ENCODE measurements around the gene RIPOR3. TPM values are rescaled to one million over a fixed set of nuclear protein-coding genes. Genes with fewer than 3 reads are reported as not detected.

Gene RIPOR3
- total and polyA plus RNA-seq, 4 donors: 4.3 to 9.9 (median 7.7) TPM

GRCh38 chr20:50683570-50683969 is 7.8 kb downstream of the RIPOR3 start:
- H3K4me1 ChIP-seq (ENCODE audit: control insufficient read depth in 5 of 5, insufficient read depth in 5 of 5, low read length in 5 of 5): peaks cover 0 to 8% (median 0%) of the 10 kb centered on the region in 5 donors
- no peak overlapping the region for H3K4me3 ChIP-seq
- H3K27ac ChIP-seq (ENCODE audit: low read depth in 1 of 2, low read length in 1 of 2): no peak overlapping the region
- H3K9me3 ChIP-seq (ENCODE audit: control insufficient read depth in 4 of 4, insufficient read depth in 3 of 4, low read length in 3 of 4): no peaks in the 10 kb centered on the region
- no peaks in the 10 kb centered on the region for H3K27me3 ChIP-seq (ENCODE audit: control insufficient read depth in 3 of 3, insufficient read depth in 3 of 3, low read length in 2 of 3)
- 95% methylated on average over 6 of the region's 6 CpGs for WGBS, 2 donors
- DNase-seq: no peak
- no peaks in the 10 kb centered on the region for H3K36me3 ChIP-seq (ENCODE audit: control insufficient read depth in 4 of 4, insufficient read depth in 4 of 4, low read length in 4 of 4)
- ATAC-seq (ENCODE audit: insufficient read depth, low FRiP score): no peak
- TF ChIP-seq CTCF (IDR thresholded peaks at IDR 0.05; ENCODE audit: control extremely low read depth, extremely low read depth): no peak
- no peak overlapping the region for H3K9ac ChIP-seq (ENCODE audit: insufficient read depth in 1 of 2, low read length in 2 of 2)

DNA sequence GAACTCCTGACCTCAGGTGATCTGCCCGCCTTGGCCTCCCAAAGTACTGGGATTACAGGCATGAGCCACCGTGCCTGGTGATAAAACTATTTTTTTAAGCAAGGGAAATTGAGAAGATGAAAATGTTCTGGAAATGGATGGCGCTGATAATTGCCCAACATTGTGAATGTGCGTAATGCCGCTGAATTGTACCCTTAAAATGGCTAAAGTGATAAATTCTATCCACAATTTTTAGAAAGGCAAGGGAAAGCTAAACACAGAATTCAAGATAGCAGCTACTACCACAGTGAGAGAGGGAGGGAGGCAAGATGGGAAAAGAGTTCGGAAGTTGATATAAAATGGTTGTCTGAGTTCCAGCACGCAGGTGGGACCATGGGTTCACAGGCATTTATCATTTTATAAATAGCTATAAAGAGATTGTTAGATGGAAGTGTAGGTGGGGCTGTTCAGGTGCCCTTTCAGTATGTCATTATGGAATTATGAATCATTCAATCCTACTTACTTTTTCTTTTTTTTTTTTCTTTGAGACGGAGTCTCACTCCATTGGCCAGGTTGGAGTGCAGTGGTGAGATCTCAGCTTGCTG is 8.3 kb downstream of the RIPOR3 start:
- Histone ChIP-seq H3K9me3 (ENCODE audit: control insufficient read depth in 4 of 4, insufficient read depth in 3 of 4, low read length in 3 of 4) (no peaks in the 10 kb centered on the region), H3K4me1 (ENCODE audit: control insufficient read depth in 5 of 5, insufficient read depth in 5 of 5, low read length in 5 of 5) (peaks cover 0 to 8% (median 0%) of the 10 kb centered on the region in 5 donors), H3K36me3 (ENCODE audit: control insufficient read depth in 4 of 4, insufficient read depth in 4 of 4, low read length in 4 of 4) (no peaks in the 10 kb centered on the region), H3K9ac (ENCODE audit: insufficient read depth in 1 of 2, low read length in 2 of 2) (no peak overlapping the region), H3K4me3 (no peak overlapping the region), H3K27me3 (ENCODE audit: control insufficient read depth in 3 of 3, insufficient read depth in 3 of 3, low read length in 2 of 3) (no peaks in the 10 kb centered on the region), H3K27ac (ENCODE audit: low read depth in 1 of 2, low read length in 1 of 2) (no peak overlapping the region)
- no peak for TF ChIP-seq CTCF (IDR thresholded peaks at IDR 0.05; ENCODE audit: control extremely low read depth, extremely low read depth)
- 91 to 94% methylated on average over 8 of the region's 8 CpGs for WGBS, 2 donors
- no peak for DNase-seq
- no peak for ATAC-seq (ENCODE audit: insufficient read depth, low FRiP score)

DNA sequence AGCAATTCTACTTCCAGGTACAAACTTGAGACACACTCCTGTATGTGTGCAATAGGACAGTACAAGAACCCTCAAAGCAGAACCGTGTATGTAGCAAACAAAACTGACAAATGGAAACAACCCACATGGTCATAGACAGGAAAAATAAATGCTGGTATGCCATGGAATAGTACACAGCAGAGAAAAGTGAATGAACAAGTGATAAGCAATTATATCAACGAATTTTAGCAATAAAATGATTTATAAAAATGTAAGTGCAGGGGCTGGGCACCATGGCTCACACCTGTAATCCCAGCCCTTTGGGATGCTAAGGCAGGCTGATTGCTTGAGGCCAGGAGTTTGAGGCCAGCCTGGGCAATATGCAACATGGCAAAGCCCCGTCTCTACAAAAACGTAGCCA is 9.3 kb downstream of the RIPOR3 start:
- ATAC-seq (ENCODE audit: insufficient read depth, low FRiP score): no peak
- Histone ChIP-seq H3K9me3 (ENCODE audit: control insufficient read depth in 4 of 4, insufficient read depth in 3 of 4, low read length in 3 of 4) (no peaks in the 10 kb centered on the region), H3K36me3 (ENCODE audit: control insufficient read depth in 4 of 4, insufficient read depth in 4 of 4, low read length in 4 of 4) (no peaks in the 10 kb centered on the region), H3K27me3 (ENCODE audit: control insufficient read depth in 3 of 3, insufficient read depth in 3 of 3, low read length in 2 of 3) (no peaks in the 10 kb centered on the region), H3K4me3 (no peak overlapping the region), H3K4me1 (ENCODE audit: control insufficient read depth in 5 of 5, insufficient read depth in 5 of 5, low read length in 5 of 5) (peaks cover 0 to 5% (median 0%) of the 10 kb centered on the region in 5 donors), H3K9ac (ENCODE audit: insufficient read depth in 1 of 2, low read length in 2 of 2) (no peak overlapping the region), H3K27ac (ENCODE audit: low read depth in 1 of 2, low read length in 1 of 2) (no peak overlapping the region)
- 83 to 85% methylated on average over 4 of the region's 4 CpGs for WGBS, 2 donors
- no peak for DNase-seq
- TF ChIP-seq CTCF (IDR thresholded peaks at IDR 0.05; ENCODE audit: control extremely low read depth, extremely low read depth): no peak

Data from lung (tissue), 12 donors.